Right lobe of liver (tissue), 6 donors: ENCODE measurements around the gene PROZ. TPM values are rescaled to one million over a fixed set of nuclear protein-coding genes. Genes with fewer than 3 reads are reported as not detected.

Experiments
- ATAC-seq, 4 donors: fragments of 200-7000 bp; cut with Tn5 transposase; one replicate each; pipeline ENCODE4 v1.9.1; 2020; ENCODE audit warnings: mild to moderate bottlenecking in 4 of 4, moderate library complexity in 4 of 4
- DNase-seq, 3 donors: peaks; one replicate each; pipeline ENCODE4 v3.0.0-alpha.2; 2020
- H3K27ac ChIP-seq, 3 donors: fragments of 200-600 bp; one replicate each; pipeline ENCODE4 v1.8.0; 2022
- H3K27me3 ChIP-seq, 2 donors: fragments of 200-600 bp; one replicate each; pipeline ENCODE4 v1.8.0; 2022
- H3K36me3 ChIP-seq, 4 donors: fragments of 200-600 bp; sonication (generic) in 1 of 4; one replicate each; pipeline versions ENCODE4 v1.5.1 to v1.8.0; 2017 to 2022; ENCODE audit warnings: control low read depth in 1 of 4
- H3K4me1 ChIP-seq, 4 donors: fragments of 200-600 bp; sonication (generic) in 1 of 4; one replicate each; pipeline versions ENCODE4 v1.5.1 to v1.8.0; 2017 to 2022; ENCODE audit warnings: control low read depth in 1 of 4
- H3K4me3 ChIP-seq, 3 donors: fragments of 200-600 bp; one replicate each; pipeline ENCODE4 v1.8.0; 2022
- H3K9me3 ChIP-seq, 4 donors: fragments of 200-600 bp; sonication (generic) in 1 of 4; one replicate each; pipeline versions ENCODE4 v1.5.1 to v1.8.0; 2017 to 2022; ENCODE audit warnings: control low read depth in 1 of 4
- CTCF ChIP-seq, 4 donors: fragments of 200-600 bp in 3 of 4; fragments of 450-650 bp in 1 of 4; IDR thresholded peaks; one replicate each; pipeline versions ENCODE4 v1.5.1 to v1.8.0; 2016 to 2022; ENCODE audit warnings: antibody characterized with exemption in 4 of 4, mild to moderate bottlenecking in 2 of 4
- POLR2A ChIP-seq: fragments of 450-650 bp; IDR thresholded peaks from one replicate; pipeline ENCODE4 v1.6.1; 2017; ENCODE audit warnings: antibody characterized with exemption, mild to moderate bottlenecking
- WGBS: methylation state at CpG from one replicate; pipeline ENCODE4 v1.1.6; 2018; ENCODE audit warnings: low coverage, low lambda C conversion rate; ENCODE audit not compliant: insufficient coverage; ENCODE audit errors: missing lambda C conversion rate; 5-methylcytosine and 5-hydroxymethylcytosine counted together
- intact Hi-C, 2 donors: fragments of 100-400 bp; cut with DNase I; formaldehyde crosslinking; loops; one replicate each; pipeline versions ENCODE4 v1.11.2 to v1.14.1; 2022
- small RNA-seq, 2 experiments: library from RNA; depleted of rRNA; stranded (forward); fragments of <200 nt; gene quantifications; one replicate each; pipeline ENCODE3, GENCODE V24; 2016
- total RNA-seq, 6 experiments: library from RNA; depleted of rRNA in 2 of 6; stranded (reverse); fragments of >200 nt in 2 of 6; fragmentation: NEBNext Ultra II Directional in 3 of 6; extraction: Animal tissue kit (Norgen Biotek cat#: 25700) in 3 of 6; gene quantifications; one replicate each; pipeline versions ENCODE4 v1.1.0 to v1.2.4, GENCODE V29; 2016 to 2023
- donor health status: DM: no; HTN: yes; CAD: no.
- donor health status: DM: no; HTN: no; CAD: no.
- donor health status: DM: no; HTN: no; CAD: no.
- donor health status: DM: no; HTN: yes; CAD: no.
- donor health status: DM: no; HTN: yes; CAD: no.

The PROZ gene
- total RNA-seq, 6 experiments from 2014 or later: 11.2 to 71.2 (median 56.9) TPM

- peaks cover 0 to 36% (median 13%) of the 10 kb centered on the region in 4 donors for H3K4me1 ChIP-seq
- H3K36me3 ChIP-seq: peaks cover 0 to 19% (median 2%) of the 10 kb centered on the region in 4 donors
- H3K9me3 ChIP-seq: no peaks in the 10 kb centered on the region
- WGBS: 26% methylated on average over 10 of the region's 13 CpGs
- TF ChIP-seq POLR2A (no peak), CTCF (IDR thresholded peaks at IDR 0.05) (no peak)
- peak overlapping the region in 2 of 3 donors; percentile 45 to 81 for H3K27ac ChIP-seq
- DNase-seq (peak; percentile 79 to 86 (median 85)), ATAC-seq (peak; percentile 85 to 92 (median 90))
- H3K4me3 ChIP-seq: no peak overlapping the region
- no peaks in the 10 kb centered on the region for H3K27me3 ChIP-seq
- intact Hi-C loops: no loop called here
Measured at GRCh38 chr13:113220141-113220598, 61.7 kb downstream of the PROZ start.

- Histone ChIP-seq H3K27ac (peak overlapping the region in 2 of 3 donors; percentile 21 to 81), H3K4me1 (peaks cover 0 to 36% (median 13%) of the 10 kb centered on the region in 4 donors), H3K9me3 (no peaks in the 10 kb centered on the region), H3K36me3 (peaks cover 0 to 27% (median 2%) of the 10 kb centered on the region in 4 donors), H3K27me3 (no peaks in the 10 kb centered on the region), H3K4me3 (no peak overlapping the region)
- ATAC-seq (peak in 3 of 4 donors; percentile 8 to 32 (median 18)), DNase-seq (no peak)
- intact Hi-C loops: no loop called here
- 85% methylated on average over 3 of the region's 7 CpGs for WGBS
- TF ChIP-seq CTCF (IDR thresholded peaks at IDR 0.05): peak in 2 of 4 donors; percentile 20 to 31
- TF ChIP-seq POLR2A: no peak
Measured at GRCh38 chr13:113220877-113221276, 62.4 kb downstream of the PROZ start.

Small RNAs within 50 kb of the gene (small RNA-seq; reads per million reads assigned to genes)
- 0 reads per million in 2 experiments for gene AL137002.1

Other genes starting within 250 kb of the PROZ start
- gene MCF2L, start 189.4 kb upstream of the PROZ start, total RNA-seq: 10 to 100 TPM in 5 of 6 experiments, 1 to 10 TPM in 1; 9.6 to 18.4 (median 11.7) TPM
- 100 to 1,000 TPM in 2 of 6 experiments, 10 to 100 TPM in 4; 42.9 to 147 (median 84.2) TPM for gene F7, start 52.9 kb upstream of the PROZ start, total RNA-seq
- 100 to 1,000 TPM; 108 to 157 (median 132) TPM for gene F10, start 35.8 kb upstream of the PROZ start, total RNA-seq
- gene PCID2, start 50.0 kb downstream of the PROZ start, total RNA-seq: 10 to 100 TPM; 15.1 to 24.9 (median 19.4) TPM
- 10 to 100 TPM; 29.2 to 75.8 (median 39.5) TPM for gene CUL4A, start 51.0 kb downstream of the PROZ start, total RNA-seq
- gene LAMP1, start 138.6 kb downstream of the PROZ start, total RNA-seq: 100 to 1,000 TPM; 154 to 233 (median 197) TPM
- 10 to 100 TPM; 18.5 to 41.3 (median 30.8) TPM for gene GRTP1, start 205.5 kb downstream of the PROZ start, total RNA-seq